Stimulated activated CD8-positive, alpha-beta memory T cell treated with anti-CD3 and anti-CD28 coated beads, Interleukin-4, amount 100 ng/mL, for 4 hours (primary cell): Measurements from ENCODE around the gene SEC16A.
A peak's percentile ranks its signal among the peaks of the same experiment; 100 is the strongest.
"Not testable (repeated sequence)": the region's sequence is repeated elsewhere in the genome, so short reads cannot be mapped to it uniquely, and the experiment has no call there.

ENCODE experiments used
- DNase-seq, 2 donors: peaks; one replicate each; pipeline ENCODE4 v3.0.0-alpha.2; 2020; ENCODE audit warnings: low read depth in 2 of 2, low spot score in 1 of 2

The SEC16A gene

GRCh38 chr9:136425367-136425766 lies 57.5 kb downstream of the SEC16A start:
- DNase-seq = not testable (repeated sequence)

DNA sequence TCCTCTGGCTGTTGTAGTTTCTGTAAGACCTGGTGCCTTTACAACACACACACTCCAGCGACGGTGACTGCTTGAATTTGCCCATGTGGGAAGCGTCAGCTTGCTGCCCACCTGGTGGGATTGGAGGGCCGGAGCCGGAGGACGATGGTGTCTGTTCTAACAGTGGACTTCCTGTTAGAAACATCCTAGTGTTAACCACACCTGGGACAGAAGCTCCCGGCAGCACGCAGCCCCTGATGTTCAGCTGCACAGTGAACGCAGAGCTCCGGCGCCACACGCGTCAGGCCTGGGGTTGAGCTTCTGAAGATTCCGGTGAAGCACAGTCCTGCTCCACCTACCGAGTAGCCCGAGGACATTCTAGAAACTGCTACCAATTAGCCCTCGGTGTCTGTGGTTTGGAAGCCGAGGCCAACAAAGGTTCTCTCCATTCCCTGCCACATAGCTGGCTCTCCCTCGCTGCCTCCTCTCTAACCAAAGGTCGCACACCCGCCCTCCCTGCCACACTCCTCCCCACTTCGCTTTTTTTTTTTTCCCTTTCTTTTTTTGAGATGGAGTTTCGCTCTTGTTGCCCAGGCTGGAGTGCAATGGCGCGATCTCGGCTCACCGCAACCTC lies 58.0 kb downstream of the SEC16A start:
- no peak for DNase-seq

GRCh38 chr9:136423432-136424146 lies 59.3 kb downstream of the SEC16A start:
- DNase-seq = no peak

GRCh38 chr9:136422876-136423275 lies 60.0 kb downstream of the SEC16A start:
- DNase-seq = no peak

DNA sequence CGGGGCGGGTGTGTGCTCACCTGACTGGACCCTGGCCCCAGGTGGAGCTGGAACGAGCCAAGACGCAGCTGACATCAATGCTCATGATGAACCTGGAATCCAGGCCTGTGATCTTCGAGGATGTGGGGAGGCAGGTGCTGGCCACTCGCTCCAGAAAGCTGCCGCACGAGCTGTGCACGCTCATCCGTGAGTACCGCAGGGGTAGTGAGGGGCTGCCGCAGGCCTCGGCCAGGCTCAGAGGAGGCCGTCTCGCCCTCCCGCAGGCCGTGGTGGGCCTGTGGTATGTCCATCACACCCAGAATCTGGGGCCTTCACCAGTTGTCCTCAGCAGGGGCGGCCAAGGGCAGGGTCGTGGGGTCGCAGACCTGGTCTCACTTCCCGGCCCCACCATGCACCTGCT lies 61.0 kb downstream of the SEC16A start:
- no peak for DNase-seq

DNA sequence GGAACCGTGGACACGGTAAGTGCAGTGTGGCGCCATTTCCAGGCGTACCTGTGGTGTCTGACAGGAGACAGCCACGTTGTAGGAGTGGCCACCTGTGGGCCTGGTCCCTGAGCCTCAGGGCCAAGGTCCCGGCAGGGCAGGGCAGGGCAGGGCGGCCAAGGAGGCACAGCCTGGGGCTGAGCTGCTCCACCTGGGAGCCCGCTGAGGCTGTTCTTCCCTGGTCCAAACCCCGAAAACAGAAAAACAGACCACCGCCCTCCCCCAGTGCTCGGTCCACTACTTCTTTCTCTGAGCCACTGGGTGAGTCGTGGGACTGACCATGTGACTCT lies 63.8 kb downstream of the SEC16A start:
- DNase-seq = no peak

GRCh38 chr9:136418182-136419091 lies 64.4 kb downstream of the SEC16A start:
- no peak for DNase-seq

GRCh38 chr9:136416914-136417313 lies 65.9 kb downstream of the SEC16A start:
- DNase-seq = no peak

- DNase-seq = no peak
These were observed 66.4 kb downstream of the SEC16A start for GRCh38 chr9:136416427-136416826.

DNA sequence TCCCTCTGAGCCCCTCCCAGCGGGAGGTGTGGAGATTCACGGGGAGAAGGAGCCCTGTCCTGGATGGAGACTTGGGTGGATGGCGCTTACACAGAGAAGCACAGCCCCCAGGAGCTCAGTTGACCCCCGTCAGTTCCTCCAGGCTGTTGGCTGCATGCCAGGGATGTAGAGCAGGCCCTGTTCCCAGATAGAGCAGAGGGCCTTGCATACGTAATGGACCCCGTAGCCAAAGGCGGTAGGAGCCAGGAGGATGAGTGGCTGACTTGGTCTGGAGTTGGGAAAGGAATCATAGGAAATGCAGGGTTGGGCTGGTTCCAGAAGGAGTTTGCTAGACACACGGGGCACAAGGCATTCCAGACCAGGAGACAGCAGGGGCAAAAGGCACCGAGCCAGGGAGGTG lies 69.9 kb downstream of the SEC16A start:
- no peak for DNase-seq

DNA sequence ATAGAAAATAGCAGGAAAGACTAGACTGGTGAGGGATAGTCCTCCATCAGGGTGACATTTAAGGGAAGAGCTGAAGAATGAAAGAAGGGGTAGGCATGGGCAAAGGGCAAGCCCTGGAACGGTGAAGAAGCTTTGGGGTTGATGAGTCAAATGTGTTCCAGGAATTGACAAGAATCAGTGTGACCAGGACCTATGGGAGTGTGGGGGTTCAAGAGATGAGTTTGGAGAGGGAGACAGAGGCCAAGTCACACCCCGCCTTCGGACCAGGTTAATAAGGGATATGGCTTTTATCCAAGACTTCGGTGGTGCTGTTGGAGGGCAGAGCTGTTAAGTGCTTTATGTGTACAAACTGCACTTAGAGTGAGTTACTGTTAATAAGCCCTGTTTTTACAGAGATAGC lies 71.5 kb downstream of the SEC16A start:
- no peak for DNase-seq

DNA sequence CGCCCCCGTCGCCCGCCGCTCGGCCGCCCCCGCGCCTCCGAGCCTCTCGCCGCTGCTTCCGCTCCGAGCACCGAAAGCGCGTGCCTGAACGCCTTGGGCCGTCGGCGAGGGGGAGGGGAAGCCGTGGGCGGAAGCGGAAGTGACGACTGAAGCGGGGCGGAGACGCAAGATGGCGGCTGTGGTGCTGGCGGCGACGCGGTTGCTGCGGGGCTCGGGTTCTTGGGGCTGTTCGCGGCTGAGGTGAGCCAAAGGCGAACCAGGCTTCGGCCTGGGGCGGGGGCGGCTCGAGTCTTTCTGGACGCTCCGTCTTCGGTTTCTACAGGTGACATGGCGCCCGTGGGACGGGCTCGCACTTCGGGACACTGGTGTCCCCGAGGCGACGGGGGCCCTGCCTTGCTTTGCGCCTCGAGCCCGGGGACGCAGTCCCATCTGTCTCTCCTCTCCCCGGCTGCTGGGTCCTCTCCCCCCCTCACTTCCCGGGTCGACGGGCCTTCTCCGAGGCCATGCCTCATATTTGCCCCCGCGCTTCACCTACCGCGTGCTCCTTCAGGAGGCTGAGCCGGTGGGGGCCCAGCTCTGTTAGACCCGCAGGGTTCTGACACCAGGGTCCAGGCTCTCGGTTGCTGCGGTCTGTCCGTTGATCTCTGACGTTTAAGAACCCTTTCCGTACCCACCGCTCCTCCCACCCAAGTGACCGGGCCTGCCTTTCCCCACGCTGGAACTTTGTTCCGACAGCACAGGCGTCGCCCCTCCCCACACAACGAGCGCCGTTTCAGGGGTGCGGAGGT lies 72.1 kb downstream of the SEC16A start, which contains the start of the genes ENTR1 and PMPCA:
Gene ENTR1, minus strand, starts transcription at position 115 of the 788 bp plus-strand sequence. CDS start 217 bp downstream, outside the sequence.
Gene PMPCA, plus strand, starts transcription at position 159 of the 788 bp plus-strand sequence. Its CDS starts 11 bp downstream, at position 170.
- peak; percentile 93 to 97 for DNase-seq

- peak in 1 of 2 donors; percentile 12 for DNase-seq
These were observed 73.0 kb downstream of the SEC16A start for GRCh38 chr9:136409557-136410455.

DNA sequence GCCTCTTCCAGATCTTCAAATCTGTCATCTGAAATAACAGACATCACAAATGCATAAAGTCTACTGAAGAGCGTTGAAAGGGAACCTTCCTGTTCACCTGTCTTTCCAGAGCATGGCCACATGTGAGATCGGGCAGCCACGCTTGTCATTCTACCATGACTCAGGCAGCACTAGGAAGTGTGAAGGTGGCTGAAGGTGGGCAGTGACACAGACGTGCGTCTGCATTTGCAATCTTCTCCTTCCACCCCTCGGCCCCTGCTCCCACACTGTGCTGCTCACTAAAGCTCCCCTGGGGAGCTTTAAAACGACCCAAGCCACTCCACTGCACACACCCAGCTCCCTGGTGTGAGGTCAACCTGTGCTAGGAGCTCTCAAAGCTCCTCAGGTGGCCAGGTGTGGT lies 74.9 kb downstream of the SEC16A start:
- DNase-seq = no peak

GRCh38 chr9:136407061-136407460 lies 75.8 kb downstream of the SEC16A start:
- not testable (repeated sequence) for DNase-seq

GRCh38 chr9:136405904-136406303 lies 76.9 kb downstream of the SEC16A start:
- DNase-seq = not testable (repeated sequence)

DNA sequence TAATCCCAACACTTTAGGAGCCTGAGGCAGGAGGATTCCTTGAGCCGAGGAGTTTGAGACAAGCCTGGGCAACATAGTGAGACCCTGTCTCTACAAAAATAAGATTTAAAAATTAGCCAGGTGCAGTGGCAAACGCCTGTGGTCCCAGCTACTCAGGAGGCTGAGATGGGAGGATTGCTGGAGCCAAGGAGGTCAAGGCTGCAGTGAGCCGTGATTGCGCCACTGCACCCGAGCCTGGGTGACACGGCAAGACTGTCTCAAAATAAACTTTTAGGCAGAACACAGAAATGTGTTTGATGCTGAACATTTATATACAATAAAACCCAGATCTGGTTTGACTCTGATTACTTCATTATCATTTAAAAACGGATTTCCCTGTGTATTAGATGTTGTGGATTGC lies 77.4 kb downstream of the SEC16A start:
- no peak for DNase-seq

- DNase-seq = no peak
These were observed 78.1 kb downstream of the SEC16A start for GRCh38 chr9:136404801-136405136.

- DNase-seq = no peak
These were observed 78.7 kb downstream of the SEC16A start for GRCh38 chr9:136403915-136404800.
